ENCODE results near the gene REPIN1.

- TF ChIP-seq CTCF (IDR thresholded peaks at IDR 0.05) = no peak
- TF ChIP-seq POLR2A (IDR thresholded peaks at IDR 0.05) = no peak
These were observed 24.3 kb upstream of the REPIN1 start for GRCh38 chr7:150344299-150344698.
